Stimulated activated naive CD8-positive, alpha-beta T cell treated with anti-CD3 and anti-CD28 coated beads, Interleukin-15, Interleukin-2, amounts not matched to agents 100 U/mL and 50 U/mL, for 24 hours (primary cell): Measurements from ENCODE around the gene RRAD.

Experiments
- ATAC-seq: fragments of 150-1000 bp; cut with Tn5 transposase; one replicate; pipeline ENCODE4 v1.10.0; 2021
- DNase-seq: peaks from one replicate; pipeline ENCODE4 v3.0.0; 2021

RRAD gene

GRCh38 chr16:66917741-66918140, 7.6 kb downstream of the RRAD start:
- DNase-seq = no peak
- ATAC-seq = no peak

GRCh38 chr16:66916518-66916917, 8.8 kb downstream of the RRAD start:
- DNase-seq (no peak), ATAC-seq (no peak)

GRCh38 chr16:66915041-66915440, 10.3 kb downstream of the RRAD start:
- no peak for DNase-seq
- ATAC-seq = no peak

- ATAC-seq (no peak), DNase-seq (no peak)
These were observed 10.8 kb downstream of the RRAD start for GRCh38 chr16:66914541-66914940.

- ATAC-seq (no peak), DNase-seq (no peak)
These were observed 11.6 kb downstream of the RRAD start for GRCh38 chr16:66913711-66914110.

- DNase-seq = no peak
- ATAC-seq = no peak
These were observed 12.3 kb downstream of the RRAD start for GRCh38 chr16:66913081-66913480.

- ATAC-seq = no peak
- DNase-seq = no peak
These were observed 13.5 kb downstream of the RRAD start for GRCh38 chr16:66911801-66912200.

GRCh38 chr16:66911112-66911511, 14.2 kb downstream of the RRAD start:
- ATAC-seq (peak; percentile 67), DNase-seq (no peak)

GRCh38 chr16:66910175-66910940, 15.0 kb downstream of the RRAD start:
- ATAC-seq = no peak
- DNase-seq = no peak

GRCh38 chr16:66908762-66909559, 16.4 kb downstream of the RRAD start:
- DNase-seq = no peak
- ATAC-seq = no peak

GRCh38 chr16:66908116-66908515, 17.2 kb downstream of the RRAD start:
- DNase-seq (no peak), ATAC-seq (no peak)

- DNase-seq (no peak), ATAC-seq (no peak)
These were observed 18.2 kb downstream of the RRAD start for GRCh38 chr16:66906916-66907836.

GRCh38 chr16:66905633-66906539, 19.4 kb downstream of the RRAD start:
- DNase-seq (peak; percentile 30), ATAC-seq (no peak)

GRCh38 chr16:66904846-66905632, 20.3 kb downstream of the RRAD start:
- ATAC-seq = no peak

GRCh38 chr16:66904428-66904845, 20.9 kb downstream of the RRAD start:
- ATAC-seq = no peak
- DNase-seq = no peak

More at GRCh38 chr16:66904846-66905632, 20.3 kb downstream of the RRAD start:
- no peak for DNase-seq

GRCh38 chr16:66903544-66904427, 21.5 kb downstream of the RRAD start:
- DNase-seq (no peak), ATAC-seq (no peak)

GRCh38 chr16:66902648-66903543, 22.4 kb downstream of the RRAD start:
- ATAC-seq (no peak), DNase-seq (no peak)

- DNase-seq = no peak
- ATAC-seq = no peak
These were observed 23.7 kb downstream of the RRAD start for GRCh38 chr16:66901626-66902025.
